IPS-18c (cell line): ENCODE data around the gene PINLYP.
"Not testable (repeated sequence)": the region's sequence is repeated elsewhere in the genome, so short reads cannot be mapped to it uniquely, and the experiment has no call there.

Experiments used
- H3K4me3 ChIP-seq: 2 replicates; pipeline ENCODE4 v1.7.0; 2013; ENCODE audit warnings: low read depth, mild to moderate bottlenecking, low read length, moderate library complexity; ENCODE audit not compliant: insufficient read depth
- H3K9me3 ChIP-seq: one replicate; pipeline ENCODE4 v1.6.1; 2013; ENCODE audit warnings: mild to moderate bottlenecking, low read length, moderate library complexity; ENCODE audit not compliant: control insufficient read depth, insufficient read depth

Gene PINLYP

GRCh38 chr19:43545276-43545675 lies 30.3 kb upstream of the PINLYP start:
- Histone ChIP-seq H3K4me3 (no peak overlapping the region), H3K9me3 (no peaks in the 10 kb centered on the region)

GRCh38 chr19:43545981-43546380 lies 29.6 kb upstream of the PINLYP start:
- Histone ChIP-seq H3K9me3 (no peaks in the 10 kb centered on the region), H3K4me3 (no peak overlapping the region)

- no peaks in the 10 kb centered on the region for H3K9me3 ChIP-seq
- H3K4me3 ChIP-seq: no peak overlapping the region
These were observed 29.0 kb upstream of the PINLYP start for GRCh38 chr19:43546581-43546980.

- not testable (repeated sequence) for H3K4me3 ChIP-seq
These were observed 27.7 kb upstream of the PINLYP start for GRCh38 chr19:43547926-43548325.

GRCh38 chr19:43548706-43549105 lies 26.9 kb upstream of the PINLYP start:
- no peaks in the 10 kb centered on the region for H3K9me3 ChIP-seq
- H3K4me3 ChIP-seq: no peak overlapping the region

More at GRCh38 chr19:43547926-43548325, 27.7 kb upstream of the PINLYP start:
- H3K9me3 ChIP-seq: not testable (repeated sequence)

- H3K9me3 ChIP-seq: no peaks in the 10 kb centered on the region
- H3K4me3 ChIP-seq: no peak overlapping the region
These were observed 24.0 kb upstream of the PINLYP start for GRCh38 chr19:43551399-43552197.

- H3K4me3 ChIP-seq: no peak overlapping the region
- H3K9me3 ChIP-seq: no peaks in the 10 kb centered on the region
These were observed 23.5 kb upstream of the PINLYP start for GRCh38 chr19:43552198-43552450.

- H3K4me3 ChIP-seq: no peak overlapping the region
These were observed 23.0 kb upstream of the PINLYP start for GRCh38 chr19:43552616-43553015.

GRCh38 chr19:43553656-43554055 lies 21.9 kb upstream of the PINLYP start:
- no peaks in the 10 kb centered on the region for H3K9me3 ChIP-seq
- H3K4me3 ChIP-seq: no peak overlapping the region

More at GRCh38 chr19:43552616-43553015, 23.0 kb upstream of the PINLYP start:
- H3K9me3 ChIP-seq: no peaks in the 10 kb centered on the region

- no peak overlapping the region for H3K4me3 ChIP-seq
- H3K9me3 ChIP-seq: no peaks in the 10 kb centered on the region
These were observed 21.2 kb upstream of the PINLYP start for GRCh38 chr19:43554317-43554895.

- H3K9me3 ChIP-seq: no peaks in the 10 kb centered on the region
These were observed 20.3 kb upstream of the PINLYP start for GRCh38 chr19:43555185-43555770.

GRCh38 chr19:43560687-43561086 lies 14.9 kb upstream of the PINLYP start:
- no peak overlapping the region for H3K4me3 ChIP-seq

More at GRCh38 chr19:43555185-43555770, 20.3 kb upstream of the PINLYP start:
- H3K4me3 ChIP-seq: no peak overlapping the region

GRCh38 chr19:43561139-43561970 lies 14.2 kb upstream of the PINLYP start:
- no peak overlapping the region for H3K4me3 ChIP-seq
- peaks cover 2% of the 10 kb centered on the region for H3K9me3 ChIP-seq

More at GRCh38 chr19:43560687-43561086, 14.9 kb upstream of the PINLYP start:
- peaks cover 2% of the 10 kb centered on the region for H3K9me3 ChIP-seq

- H3K4me3 ChIP-seq: no peak overlapping the region
- H3K9me3 ChIP-seq: peaks cover 2% of the 10 kb centered on the region
These were observed 13.3 kb upstream of the PINLYP start for GRCh38 chr19:43562226-43562697.

- Histone ChIP-seq H3K9me3 (peaks cover 2% of the 10 kb centered on the region), H3K4me3 (no peak overlapping the region)
These were observed 12.8 kb upstream of the PINLYP start for GRCh38 chr19:43562698-43563241.

- no peak overlapping the region for H3K4me3 ChIP-seq
- H3K9me3 ChIP-seq: peaks cover 2% of the 10 kb centered on the region
These were observed 11.7 kb upstream of the PINLYP start for GRCh38 chr19:43563816-43564457.

- Histone ChIP-seq H3K9me3 (peaks cover 2% of the 10 kb centered on the region), H3K4me3 (no peak overlapping the region)
These were observed 10.8 kb upstream of the PINLYP start for GRCh38 chr19:43564800-43565199.
